Activated CD8-positive, alpha-beta memory T cell treated with anti-CD3 and anti-CD28 coated beads for 48 hours (primary cell): ENCODE results near the gene PLSCR3.
A peak's percentile ranks its signal among the peaks of the same experiment; 100 is the strongest.

Experiments
- DNase-seq, 3 experiments: peaks; one replicate each; pipeline ENCODE4 v3.0.0-alpha.2; 2020; ENCODE audit warnings: low read depth in 2 of 3, low spot score in 2 of 3

PLSCR3 gene

GRCh38 chr17:7407082-7407481 is 12.8 kb upstream of the PLSCR3 start:
- DNase-seq = no peak

- no peak for DNase-seq
These were observed 12.0 kb upstream of the PLSCR3 start for GRCh38 chr17:7406235-7406825.

- no peak for DNase-seq
These were observed 11.3 kb upstream of the PLSCR3 start for GRCh38 chr17:7405350-7406234.

GRCh38 chr17:7404737-7405349 is 10.5 kb upstream of the PLSCR3 start:
- peak in 1 of 3 experiments; percentile 38 for DNase-seq

GRCh38 chr17:7403977-7404736 is 9.8 kb upstream of the PLSCR3 start, which contains the start of gene TMEM256:
Gene TMEM256 (minus strand): TSS chr17:7404097. CDS start chr17:7404084, 13 bp downstream.
- peak; percentile 85 to 87 (median 86) for DNase-seq

GRCh38 chr17:7403727-7403976 is 9.3 kb upstream of the PLSCR3 start:
- DNase-seq = no peak

- no peak for DNase-seq
These were observed 8.9 kb upstream of the PLSCR3 start for GRCh38 chr17:7403043-7403726.

- no peak for DNase-seq
These were observed 4.3 kb upstream of the PLSCR3 start for GRCh38 chr17:7398612-7399011.

GRCh38 chr17:7396147-7396546 is 1.8 kb upstream of the PLSCR3 start:
- no peak for DNase-seq

GRCh38 chr17:7393613-7394451 is 493 bp downstream of the PLSCR3 start:
- no peak for DNase-seq

GRCh38 chr17:7392696-7393612 is 1.4 kb downstream of the PLSCR3 start:
- DNase-seq = no peak

GRCh38 chr17:7391307-7391706 is 3.0 kb downstream of the PLSCR3 start:
- no peak for DNase-seq

GRCh38 chr17:7389924-7390910 is 4.1 kb downstream of the PLSCR3 start:
- DNase-seq = no peak

GRCh38 chr17:7388856-7389255 is 5.5 kb downstream of the PLSCR3 start:
- DNase-seq = no peak

- no peak for DNase-seq
These were observed 9.7 kb downstream of the PLSCR3 start for GRCh38 chr17:7384489-7385081.

GRCh38 chr17:7383742-7384488 is 10.4 kb downstream of the PLSCR3 start:
- peak; percentile 47 to 68 (median 58) for DNase-seq

- no peak for DNase-seq
These were observed 11.0 kb downstream of the PLSCR3 start for GRCh38 chr17:7383371-7383741.
